Nucleus accumbens (tissue), 56 donors: ENCODE results near the gene FOXO6.

Experiments
- DNase-seq, 56 donors: peaks; one replicate each; lab custom pipeline; 2025; lab: John Stamatoyannopoulos, UW

The FOXO6 gene

DNA sequence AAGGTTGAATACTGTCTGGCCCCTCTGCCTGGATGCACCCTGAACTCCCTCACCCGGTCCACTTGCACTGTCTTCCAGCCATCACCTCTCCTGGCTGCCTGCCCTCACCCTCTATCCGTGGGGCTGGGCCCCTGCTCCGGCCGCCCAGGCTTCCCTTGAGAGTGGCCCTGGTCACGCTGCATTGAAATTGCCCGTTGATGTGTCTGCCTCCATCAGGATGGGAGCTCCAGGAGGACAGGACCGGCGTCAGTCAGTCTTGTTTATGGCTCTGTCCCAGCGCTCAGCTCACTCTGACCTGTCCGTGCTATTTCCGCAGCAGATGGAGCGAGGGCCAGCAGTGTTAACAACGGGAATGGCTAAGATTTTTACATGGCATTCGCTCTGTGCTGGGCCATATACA, 34.9 kb downstream of the FOXO6 start:
- no peak for DNase-seq

DNA sequence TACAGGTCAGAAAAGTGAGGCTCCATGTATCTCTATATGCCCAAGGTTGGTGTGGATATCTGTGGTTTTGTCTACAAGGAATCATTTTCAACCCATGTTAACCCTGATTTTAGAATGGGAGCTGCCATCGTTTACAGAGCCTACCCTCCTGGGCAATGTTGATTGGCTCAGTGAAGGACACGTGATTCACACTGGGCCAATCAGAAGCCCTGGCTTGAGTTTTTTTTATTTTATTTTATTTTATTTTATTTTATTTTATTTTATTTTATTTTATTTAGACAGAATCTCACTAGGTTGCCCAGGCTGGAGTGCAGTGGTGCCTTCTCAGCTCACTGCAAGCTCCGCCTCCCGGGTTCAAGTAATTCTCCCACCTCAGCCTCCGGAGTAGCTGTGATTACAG, 35.8 kb downstream of the FOXO6 start:
- no peak for DNase-seq

DNA sequence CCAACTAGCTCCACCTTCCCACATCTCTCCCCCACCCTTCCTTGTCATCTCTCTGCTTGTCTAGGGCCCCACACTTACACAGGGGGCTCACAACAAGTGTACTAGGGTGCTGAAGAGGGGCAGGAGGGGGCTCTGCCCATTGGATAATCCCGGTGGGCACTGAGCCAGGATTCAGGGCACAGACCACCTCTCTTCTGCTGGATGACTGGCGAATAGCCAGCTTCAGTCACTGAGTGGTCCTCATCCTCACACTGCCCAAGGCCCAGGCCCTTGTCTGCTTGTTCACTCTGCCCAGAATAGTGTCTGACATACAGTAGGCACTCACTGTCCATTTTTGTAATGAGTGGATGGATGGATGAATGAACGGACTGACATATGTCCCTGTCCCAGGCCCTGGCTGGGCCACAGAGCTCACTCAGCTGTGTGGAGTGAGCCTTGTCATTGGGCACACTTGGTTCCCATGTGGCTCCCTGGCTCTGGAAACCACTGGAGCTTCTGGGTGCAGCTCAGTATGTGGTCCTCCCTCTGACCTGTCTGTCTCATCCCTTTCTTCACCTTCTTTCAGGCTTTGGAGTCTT, 36.6 kb downstream of the FOXO6 start:
- no peak for DNase-seq

DNA sequence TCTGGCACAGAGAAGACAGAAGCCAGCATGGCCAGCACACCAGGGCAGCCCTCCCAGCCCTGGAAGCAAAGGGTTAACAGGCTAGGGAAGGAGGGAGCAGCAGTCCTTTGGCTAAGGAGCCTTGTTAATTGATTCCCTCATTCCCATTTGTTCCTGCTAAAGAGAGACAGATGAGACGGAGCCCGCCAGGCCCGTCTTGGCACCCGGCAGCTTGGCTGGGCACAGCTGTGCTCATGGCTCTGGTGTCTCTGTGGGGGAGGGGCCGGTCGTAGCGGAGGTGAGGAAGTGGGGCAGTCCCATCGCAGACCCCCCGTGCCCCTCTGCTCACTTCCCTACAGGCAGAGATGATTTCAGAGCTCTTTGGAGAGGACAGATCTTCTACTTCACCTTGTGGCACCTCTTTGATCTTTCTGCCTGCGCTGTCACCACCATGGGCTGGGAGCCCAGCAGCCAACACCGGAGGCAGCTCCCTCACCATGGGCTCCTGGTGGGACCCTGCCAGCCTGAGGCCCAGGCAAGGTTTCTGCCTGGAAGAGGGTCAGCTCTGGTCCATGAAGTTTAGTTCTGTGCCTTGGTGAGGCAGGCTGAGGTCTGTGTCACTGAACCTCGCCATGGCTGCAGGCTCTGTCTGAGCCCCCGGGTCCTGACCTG, 38.0 kb downstream of the FOXO6 start:
- DNase-seq, result peak in 40 of 56 donors; percentile 9 to 72 (median 38)

DNA sequence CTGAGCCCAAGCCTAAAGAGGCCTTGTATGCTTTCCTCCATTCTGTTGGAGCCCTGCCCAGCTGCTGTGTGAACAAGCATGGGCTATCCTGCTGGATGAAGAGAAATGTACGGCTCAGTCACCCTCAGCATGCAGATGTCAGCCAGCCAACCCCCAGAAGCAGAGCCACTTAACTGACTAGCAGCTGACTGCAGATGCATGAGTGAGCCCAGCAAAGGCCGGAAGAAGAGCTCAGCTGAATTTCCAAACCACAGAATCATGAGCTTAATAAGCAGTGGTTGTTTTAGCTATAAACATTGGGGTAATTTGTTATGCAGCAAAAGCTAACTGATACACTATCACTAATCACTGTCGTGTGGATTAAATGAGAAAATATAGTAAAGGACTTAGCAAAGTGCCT, 39.0 kb downstream of the FOXO6 start:
- peak in 7 of 56 donors; percentile 6 to 34 (median 16) for DNase-seq

DNA sequence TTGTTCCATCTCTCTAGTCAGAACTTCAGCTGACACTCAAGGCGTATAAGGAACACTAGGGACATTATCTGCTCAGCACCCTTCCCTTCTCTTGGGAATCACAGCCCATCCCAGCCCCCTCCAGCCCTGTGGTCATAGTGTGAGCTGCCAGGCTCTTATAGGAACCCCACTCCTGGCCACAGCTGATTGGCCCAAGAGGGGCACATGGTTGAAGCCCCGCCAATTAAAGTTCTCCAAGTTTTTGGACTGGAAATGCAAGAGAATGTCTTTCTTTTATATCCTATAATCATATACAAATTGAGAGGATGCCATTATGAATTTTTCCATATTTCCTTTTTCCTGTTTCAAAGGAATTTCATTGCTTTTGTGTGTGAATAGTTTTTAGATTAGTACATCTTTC, 40.7 kb downstream of the FOXO6 start:
- no peak for DNase-seq

DNA sequence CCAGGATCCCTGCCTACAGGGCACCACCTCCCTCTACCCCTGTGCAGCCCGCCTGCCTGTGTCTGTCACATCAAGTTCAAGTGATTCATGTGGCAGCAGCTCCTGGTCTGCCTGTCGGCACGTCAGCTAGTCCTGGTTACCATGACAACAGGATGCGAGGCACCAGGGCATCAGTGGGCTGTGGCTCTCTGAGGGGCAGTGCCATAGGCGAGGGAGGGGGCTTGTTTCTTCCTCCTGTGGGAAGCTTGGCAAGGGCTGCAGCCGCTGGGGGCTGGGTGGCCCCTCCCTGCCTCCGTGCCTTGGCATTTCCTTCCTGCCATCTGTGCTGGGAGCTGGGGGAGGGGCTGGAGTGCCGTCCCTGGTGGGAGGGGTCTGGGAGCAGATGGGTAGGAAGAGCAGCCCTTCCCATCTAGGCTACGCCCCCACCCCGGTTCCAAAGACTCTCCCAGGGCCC, 43.1 kb downstream of the FOXO6 start:
- peak in 39 of 56 donors; percentile 10 to 87 (median 47) for DNase-seq

DNA sequence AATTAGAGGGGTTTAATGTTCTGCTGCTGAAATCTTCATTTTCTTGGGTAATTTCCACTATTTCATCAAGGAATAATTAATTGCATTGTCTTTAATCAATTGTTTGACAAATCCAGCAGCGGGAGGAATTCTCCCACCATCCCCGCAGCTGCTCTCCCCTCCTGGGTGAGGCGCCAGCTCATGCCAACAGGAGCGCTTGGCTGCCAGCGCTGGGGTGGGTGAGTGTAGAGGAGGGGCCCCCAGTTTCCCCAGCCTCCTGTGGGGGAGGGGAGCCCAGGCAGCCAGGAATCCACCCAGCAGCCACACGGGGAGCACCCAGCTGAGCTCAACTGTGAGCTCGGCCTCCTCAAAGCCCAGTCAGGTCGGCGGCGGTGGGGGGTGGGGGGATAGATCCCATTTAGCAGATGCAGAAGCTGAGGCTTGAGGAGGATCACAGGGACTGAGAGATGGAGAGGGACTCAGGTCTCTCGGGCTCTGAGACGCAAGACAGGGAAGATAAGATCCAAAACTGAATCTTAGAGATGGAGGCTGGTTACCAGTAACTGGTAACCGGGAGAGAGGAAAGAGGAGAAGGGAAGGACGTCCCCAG, 46.5 kb downstream of the FOXO6 start:
- DNase-seq, result peak in 4 of 56 donors; percentile 23 to 33 (median 29)

DNA sequence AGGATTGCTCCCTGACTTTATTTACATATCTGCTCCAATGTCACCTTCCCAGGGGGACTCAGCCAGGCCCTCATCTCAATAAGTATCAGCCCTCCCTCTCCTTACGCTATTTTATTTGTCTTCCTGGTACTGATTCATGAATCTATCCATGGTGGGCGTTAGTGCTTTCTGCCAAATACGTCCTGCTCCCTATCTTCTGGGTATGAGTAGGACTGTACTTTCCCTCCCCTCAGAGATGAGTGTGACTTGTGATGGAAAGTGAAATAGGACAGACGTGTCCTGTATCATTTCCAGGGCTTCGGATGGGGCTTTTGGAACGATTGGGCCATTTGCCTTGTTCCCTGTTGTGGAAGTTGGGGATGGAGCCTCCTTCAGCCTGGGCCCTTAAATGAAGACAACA, 47.5 kb downstream of the FOXO6 start:
- no peak for DNase-seq

DNA sequence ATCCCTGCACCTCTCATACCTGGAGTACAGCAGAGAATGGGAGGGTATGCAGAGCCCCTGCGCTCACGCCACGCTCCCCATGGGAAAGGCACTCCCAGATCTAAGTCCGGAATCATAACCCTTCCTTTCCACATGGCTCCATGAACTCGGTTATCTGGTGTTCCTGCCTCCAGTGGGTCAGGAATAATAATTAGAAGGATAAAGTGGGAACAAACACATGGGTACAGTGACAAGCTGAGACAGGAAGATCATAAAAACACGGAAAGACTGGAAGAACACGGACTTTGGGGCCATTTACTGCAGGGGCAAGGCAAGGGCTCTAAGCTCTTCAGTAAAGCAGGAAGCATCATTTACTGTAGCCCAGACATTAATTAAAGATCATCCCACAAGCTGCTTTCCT, 48.6 kb downstream of the FOXO6 start:
- DNase-seq, result no peak

DNA sequence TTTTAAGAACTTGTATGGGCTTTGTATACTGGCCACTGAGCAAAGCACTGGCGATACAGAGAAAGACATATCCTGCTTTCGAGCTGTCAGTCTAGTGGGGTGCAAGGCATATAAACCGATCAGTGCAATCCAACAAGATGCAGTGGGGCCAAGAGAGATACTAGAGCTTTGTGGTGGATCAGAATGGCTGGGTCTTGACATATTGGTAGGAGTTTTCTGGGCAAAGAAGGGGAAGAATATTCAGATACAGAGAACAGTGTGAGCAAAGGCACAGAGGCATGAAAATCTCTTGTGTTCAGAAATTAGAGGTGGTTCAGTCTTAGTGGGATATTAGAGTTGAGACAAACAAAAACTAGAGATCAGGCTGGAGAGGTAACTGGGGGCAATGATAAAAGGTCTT, 49.2 kb downstream of the FOXO6 start:
- DNase-seq, result no peak

DNA sequence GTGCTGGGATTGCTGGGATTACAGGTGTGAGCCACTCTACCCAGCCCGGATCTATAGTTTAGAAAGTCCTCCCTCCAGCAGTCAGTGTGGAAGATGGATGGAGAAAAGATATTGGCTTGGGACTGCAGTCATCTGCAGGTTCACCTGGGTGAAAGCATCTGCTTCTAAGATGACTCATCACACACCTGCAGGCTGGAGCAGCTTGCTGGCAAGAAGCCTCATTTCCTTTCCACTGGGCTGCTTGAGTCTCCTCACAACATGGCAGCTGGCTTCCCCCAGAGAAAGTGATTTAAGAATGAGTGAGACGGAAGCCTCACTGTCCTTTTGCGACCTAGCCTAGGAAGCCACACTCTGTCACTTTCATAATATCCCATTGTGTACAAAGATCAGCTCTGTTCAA, 50.0 kb downstream of the FOXO6 start:
- no peak for DNase-seq

DNA sequence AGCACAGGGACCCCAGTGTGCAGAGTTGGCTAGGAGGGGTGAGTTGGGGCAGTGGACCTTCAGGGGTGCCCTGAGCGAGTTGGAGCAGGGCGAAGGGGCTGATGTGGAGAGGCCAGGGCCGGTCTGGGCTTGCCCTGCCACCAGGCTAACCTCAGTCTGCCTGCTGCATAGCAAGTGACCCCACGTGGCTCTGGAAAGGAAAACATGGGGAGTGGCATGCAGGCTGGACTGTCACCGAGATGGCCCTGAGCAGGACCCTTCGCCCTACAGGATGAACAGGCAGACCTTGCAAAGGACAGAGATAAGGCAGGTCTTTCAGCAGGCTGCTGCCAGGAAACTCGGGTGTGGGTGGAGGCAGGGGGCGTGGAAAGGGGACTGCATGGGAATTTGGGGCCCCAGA, 51.5 kb downstream of the FOXO6 start:
- no peak for DNase-seq

DNA sequence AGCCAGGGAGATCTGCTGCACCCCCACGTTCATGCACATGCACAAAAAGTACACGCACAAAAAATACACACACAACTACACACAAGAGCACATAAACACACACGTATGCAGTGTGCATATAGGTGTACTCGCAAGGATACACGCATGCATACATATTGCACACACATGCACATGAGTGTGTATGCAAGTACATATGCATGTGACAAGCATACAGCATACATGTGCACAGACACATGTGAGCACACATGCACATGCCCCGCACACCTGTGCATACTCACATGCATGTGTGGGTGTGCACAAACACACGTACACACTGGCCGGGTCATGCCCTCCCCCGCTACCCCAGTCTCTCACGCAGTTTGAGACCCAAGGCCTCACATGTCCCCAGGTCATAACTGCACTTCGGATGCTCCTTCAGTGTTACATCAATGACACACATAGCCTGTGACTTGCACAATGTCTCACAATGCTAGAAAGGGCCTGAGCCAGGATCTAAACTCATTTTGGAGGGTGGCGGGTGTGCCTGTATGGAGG, 52.6 kb downstream of the FOXO6 start:
- DNase-seq, result no peak

DNA sequence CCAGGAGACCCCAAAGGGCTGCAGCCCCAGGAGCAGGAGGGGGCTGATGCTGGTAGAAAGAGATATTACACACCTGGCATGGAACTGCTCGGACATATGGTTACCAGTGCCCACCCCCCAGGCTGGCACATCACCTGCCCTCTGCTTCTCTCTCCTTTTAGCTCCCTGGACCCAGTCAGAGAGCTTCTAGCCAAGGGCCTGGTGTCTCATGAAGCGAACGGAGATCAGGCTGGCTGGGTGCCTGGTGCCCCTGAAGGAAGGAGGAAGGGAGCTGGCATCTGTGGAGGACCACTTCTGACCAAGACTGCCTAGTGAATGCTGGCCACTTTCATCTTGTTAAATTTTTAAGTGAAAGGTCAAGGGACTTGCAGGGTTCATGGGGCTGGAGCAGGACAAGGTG, 53.1 kb downstream of the FOXO6 start:
- peak in 8 of 56 donors; percentile 7 to 42 (median 26) for DNase-seq

DNA sequence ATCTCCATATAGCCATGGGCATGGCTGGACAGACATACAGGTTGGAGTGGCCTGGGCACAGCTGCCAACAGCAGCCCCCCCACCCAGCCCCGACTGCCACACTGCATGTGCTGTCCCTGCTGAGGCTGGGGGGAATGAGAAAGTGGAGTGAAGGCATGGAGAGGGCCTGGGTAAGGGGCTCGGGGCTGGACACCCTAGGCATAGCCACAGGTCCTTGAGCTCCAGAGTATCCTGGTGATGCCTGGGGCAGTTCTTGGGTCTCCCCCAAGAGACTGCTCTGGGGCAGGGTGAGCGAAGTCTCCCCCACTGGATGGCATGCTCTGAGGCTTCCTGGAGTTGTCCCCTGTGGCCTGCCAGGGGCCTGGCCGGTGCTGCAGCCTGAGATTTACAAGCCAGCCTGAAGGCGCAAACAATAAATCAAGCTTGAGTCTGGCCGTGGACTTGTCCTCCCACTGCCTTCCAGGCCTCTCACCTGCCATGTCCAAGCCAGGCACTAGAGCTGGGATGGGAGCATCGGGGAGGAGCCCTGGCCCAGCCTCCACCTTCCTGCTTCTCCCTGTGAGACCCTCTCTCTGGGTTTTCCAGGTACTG, 53.6 kb downstream of the FOXO6 start:
- DNase-seq, result no peak

DNA sequence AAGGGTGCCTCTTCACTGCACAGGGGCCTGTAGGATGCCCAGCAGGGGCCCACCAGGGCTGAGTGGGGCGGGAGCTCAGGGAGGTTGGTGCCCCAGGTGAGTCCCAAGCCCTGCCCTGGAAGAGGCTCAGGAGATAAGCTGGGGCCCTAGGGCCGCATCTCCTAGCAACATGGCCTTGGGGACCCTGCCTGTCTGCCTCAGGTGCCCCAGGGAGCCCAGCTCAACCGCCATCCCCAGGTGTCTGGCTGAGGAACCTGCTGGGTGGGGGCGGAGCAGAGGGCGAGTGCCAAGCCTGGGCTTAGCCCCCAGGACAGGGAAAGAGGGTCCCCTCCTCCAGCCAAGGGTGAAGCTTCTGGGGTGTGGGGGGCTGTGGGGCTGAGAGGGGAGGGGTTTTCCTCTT, 54.8 kb downstream of the FOXO6 start:
- DNase-seq, result no peak

DNA sequence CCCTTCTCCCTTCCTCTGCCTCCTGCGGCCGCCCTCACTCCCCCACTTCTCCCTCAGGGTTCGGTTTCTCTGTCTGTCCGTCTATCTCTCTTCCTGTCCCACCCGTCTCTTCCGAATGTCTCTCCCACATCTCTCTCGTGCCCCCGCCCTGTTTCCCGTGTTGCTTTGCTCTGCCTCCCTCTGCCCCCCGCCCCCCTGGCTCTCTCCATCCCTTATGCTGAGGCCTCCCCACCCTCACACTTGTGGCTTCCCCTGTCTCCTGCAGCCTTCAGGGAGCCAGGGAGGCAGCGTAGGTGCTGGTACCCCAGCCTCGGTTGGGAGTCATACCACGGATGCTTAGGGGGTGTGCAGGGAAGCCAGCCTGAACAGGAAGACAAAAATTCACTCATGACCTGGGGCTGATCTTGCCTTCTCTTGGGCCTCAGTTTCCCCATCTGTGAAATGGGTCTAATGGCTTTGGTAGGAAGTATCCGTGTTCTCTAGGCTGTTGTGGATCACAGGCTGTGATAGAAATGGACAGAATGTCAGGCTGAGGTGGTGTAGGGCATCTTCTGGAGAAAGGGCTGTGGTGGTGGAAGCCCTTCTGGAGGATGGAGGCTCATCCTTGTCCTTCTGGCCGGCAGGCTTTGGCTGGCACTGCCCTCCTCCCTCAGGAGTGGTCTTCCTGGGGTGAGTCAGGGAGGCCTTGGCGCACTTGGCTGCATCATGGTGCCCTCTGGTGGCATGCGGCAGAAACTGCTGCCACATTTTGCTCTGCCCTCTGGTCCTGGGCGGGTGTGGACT, 55.5 kb downstream of the FOXO6 start:
- peak in 47 of 56 donors; percentile 7 to 73 (median 33) for DNase-seq

DNA sequence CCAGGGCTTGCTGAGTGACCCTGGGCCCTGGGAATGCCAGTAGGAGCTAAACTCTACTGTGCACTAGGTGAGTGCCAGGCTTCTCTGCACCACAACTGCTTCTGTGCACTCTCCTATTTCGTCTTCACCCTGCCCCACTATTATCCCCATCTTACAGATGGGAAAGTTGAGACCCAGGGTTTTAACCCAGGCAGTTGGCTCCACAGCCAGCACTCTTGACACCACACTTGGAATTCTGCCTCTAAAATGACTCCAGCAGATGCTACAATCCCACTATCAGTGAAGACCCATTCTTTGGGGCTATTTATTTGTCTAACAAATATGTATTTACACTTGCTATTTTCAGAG, 56.1 kb downstream of the FOXO6 start:
- DNase-seq, result no peak

DNA sequence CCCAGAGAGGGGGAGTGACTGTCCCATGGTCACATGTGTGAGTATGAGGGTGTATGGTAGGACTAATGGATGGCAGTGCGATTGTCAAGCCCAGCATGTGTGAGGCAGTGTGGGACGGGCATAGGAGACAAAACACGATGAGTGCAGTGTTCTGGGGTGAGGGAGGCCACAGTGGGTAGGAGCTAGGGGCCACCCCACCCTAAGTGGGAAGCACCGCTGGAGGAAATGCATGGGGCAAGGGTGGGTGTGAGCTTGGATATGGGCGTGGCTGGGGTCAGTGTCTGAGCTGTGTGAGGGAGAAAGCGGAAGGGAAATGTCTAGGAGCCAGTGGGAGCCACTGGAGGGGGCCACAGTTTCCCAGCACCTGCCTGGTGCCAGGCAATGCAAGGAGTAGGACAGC, 56.5 kb downstream of the FOXO6 start:
- DNase-seq, result no peak
